CD1c-positive myeloid dendritic cell (primary cell): ENCODE data around the gene IQGAP3.

Experiments used
- DNase-seq: peaks from one replicate; pipeline ENCODE4 v3.0.0-alpha.2; 2016; ENCODE audit errors: extremely low spot score

The IQGAP3 gene

GRCh38 chr1:156544592-156545102, 27.7 kb downstream of the IQGAP3 start:
- no peak for DNase-seq

GRCh38 chr1:156543066-156543465, 29.3 kb downstream of the IQGAP3 start:
- no peak for DNase-seq

- peak; percentile 53 for DNase-seq
Observed at GRCh38 chr1:156540955-156541354, 31.4 kb downstream of the IQGAP3 start.

- DNase-seq = peak; percentile 34
Observed at GRCh38 chr1:156539818-156540355, 32.5 kb downstream of the IQGAP3 start.

GRCh38 chr1:156538711-156539440, 33.5 kb downstream of the IQGAP3 start:
- DNase-seq = no peak

- no peak for DNase-seq
Observed at GRCh38 chr1:156537027-156537426, 35.3 kb downstream of the IQGAP3 start.

GRCh38 chr1:156534424-156535060, 37.8 kb downstream of the IQGAP3 start:
- DNase-seq = no peak

GRCh38 chr1:156533568-156534220, 38.7 kb downstream of the IQGAP3 start:
- no peak for DNase-seq

GRCh38 chr1:156532374-156532773, 40.0 kb downstream of the IQGAP3 start:
- no peak for DNase-seq

GRCh38 chr1:156530006-156530405, 42.4 kb downstream of the IQGAP3 start:
- no peak for DNase-seq

- DNase-seq = no peak
Observed at GRCh38 chr1:156528875-156529425, 43.4 kb downstream of the IQGAP3 start.

GRCh38 chr1:156528231-156528630, 44.1 kb downstream of the IQGAP3 start:
- no peak for DNase-seq

- DNase-seq = no peak
Observed at GRCh38 chr1:156527584-156527983, 44.8 kb downstream of the IQGAP3 start.

GRCh38 chr1:156525856-156526489, 46.4 kb downstream of the IQGAP3 start:
- no peak for DNase-seq

GRCh38 chr1:156525071-156525501, 47.3 kb downstream of the IQGAP3 start:
- DNase-seq = peak; percentile 50

GRCh38 chr1:156524481-156524869, 47.9 kb downstream of the IQGAP3 start:
- peak; percentile 69 for DNase-seq

GRCh38 chr1:156523801-156524480, 48.4 kb downstream of the IQGAP3 start:
- DNase-seq = no peak

GRCh38 chr1:156522443-156522970, 49.9 kb downstream of the IQGAP3 start:
- no peak for DNase-seq

GRCh38 chr1:156517748-156518147, 54.6 kb downstream of the IQGAP3 start:
- no peak for DNase-seq

- DNase-seq = no peak
Observed at GRCh38 chr1:156516821-156517220, 55.5 kb downstream of the IQGAP3 start.

- DNase-seq = peak; percentile 56
Observed at GRCh38 chr1:156515956-156516355, 56.4 kb downstream of the IQGAP3 start.
